Mucosa of descending colon (tissue), 3 donors: ENCODE measurements around the gene MINDY3. TPM values are rescaled to one million over a fixed set of nuclear protein-coding genes. Genes with fewer than 3 reads are reported as not detected.

Experiments used
- ATAC-seq: fragments of 200-7000 bp; cut with Tn5 transposase; one replicate; pipeline ENCODE4 v1.9.1; 2020; ENCODE audit warnings: mild to moderate bottlenecking, moderate library complexity
- DNase-seq, 3 donors: peaks; one replicate each; pipeline ENCODE4 v3.0.0-alpha.2; 2020
- H3K36me3 ChIP-seq: fragments of 200-600 bp; one replicate; pipeline ENCODE4 v1.8.0; 2021; ENCODE audit warnings: low read depth, mild to moderate bottlenecking
- H3K4me1 ChIP-seq: fragments of 200-600 bp; one replicate; pipeline ENCODE4 v1.8.0; 2021; ENCODE audit warnings: low read depth, mild to moderate bottlenecking
- H3K4me3 ChIP-seq: fragments of 200-600 bp; one replicate; pipeline ENCODE4 v1.8.0; 2021; ENCODE audit warnings: mild to moderate bottlenecking
- H3K9me3 ChIP-seq: fragments of 200-600 bp; one replicate; pipeline ENCODE4 v1.8.0; 2021; ENCODE audit warnings: mild to moderate bottlenecking
- intact Hi-C, 2 donors: fragments of 100-400 bp; cut with DNase I in 1 of 2; cut with micrococcal nuclease in 1 of 2; formaldehyde crosslinking; loops; one replicate each; pipeline versions ENCODE4 v1.11.0 to v1.11.1; 2022; cut with DNase I, micrococcal nuclease
- total RNA-seq, 3 donors: library from RNA; stranded (reverse); fragmentation: NEBNext Ultra II Directional in 2 of 3; extraction: Animal tissue kit (Norgen Biotek cat#: 25700) in 2 of 3; gene quantifications; one replicate each; pipeline versions ENCODE4 v1.2.1 to v1.2.4, GENCODE V29; 2021 to 2023
- TF ChIP-seq, protein P1 (sequence below): fragments of 200-600 bp; IDR thresholded peaks from one replicate; pipeline ENCODE4 v1.8.0; 2022; ENCODE audit warnings: antibody characterized with exemption, mild to moderate bottlenecking
- donor health status: DM: no; HTN: no; CAD: no; lungs with moderate emphysema.
- donor health status: DM: no; HTN: no; CAD: no.
- donor health status: DM: no; HTN: yes; CAD: no.

Gene MINDY3
- total RNA-seq, 3 donors from 2014 or later, result 20.2 to 36.4 (median 28.4) TPM

- no peaks in the 10 kb centered on the region for H3K36me3 ChIP-seq
Measured at GRCh38 chr10:15824498-15824897, 35.8 kb downstream of the MINDY3 start.

GRCh38 chr10:15822131-15822530 is 38.2 kb downstream of the MINDY3 start:
- ATAC-seq (no peak), DNase-seq (no peak)
- Histone ChIP-seq H3K9me3 (no peaks in the 10 kb centered on the region), H3K4me1 (no peaks in the 10 kb centered on the region), H3K36me3 (no peaks in the 10 kb centered on the region), H3K4me3 (no peak overlapping the region)
- TF ChIP-seq, protein P1, sequence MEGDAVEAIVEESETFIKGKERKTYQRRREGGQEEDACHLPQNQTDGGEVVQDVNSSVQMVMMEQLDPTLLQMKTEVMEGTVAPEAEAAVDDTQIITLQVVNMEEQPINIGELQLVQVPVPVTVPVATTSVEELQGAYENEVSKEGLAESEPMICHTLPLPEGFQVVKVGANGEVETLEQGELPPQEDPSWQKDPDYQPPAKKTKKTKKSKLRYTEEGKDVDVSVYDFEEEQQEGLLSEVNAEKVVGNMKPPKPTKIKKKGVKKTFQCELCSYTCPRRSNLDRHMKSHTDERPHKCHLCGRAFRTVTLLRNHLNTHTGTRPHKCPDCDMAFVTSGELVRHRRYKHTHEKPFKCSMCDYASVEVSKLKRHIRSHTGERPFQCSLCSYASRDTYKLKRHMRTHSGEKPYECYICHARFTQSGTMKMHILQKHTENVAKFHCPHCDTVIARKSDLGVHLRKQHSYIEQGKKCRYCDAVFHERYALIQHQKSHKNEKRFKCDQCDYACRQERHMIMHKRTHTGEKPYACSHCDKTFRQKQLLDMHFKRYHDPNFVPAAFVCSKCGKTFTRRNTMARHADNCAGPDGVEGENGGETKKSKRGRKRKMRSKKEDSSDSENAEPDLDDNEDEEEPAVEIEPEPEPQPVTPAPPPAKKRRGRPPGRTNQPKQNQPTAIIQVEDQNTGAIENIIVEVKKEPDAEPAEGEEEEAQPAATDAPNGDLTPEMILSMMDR, result no peak
- intact Hi-C loops, result loop anchor here in 1 of 2 donors (10.0 kb wide), 1 partner anchor 387 kb away; no protein-coding TSS in a partner anchor

More at GRCh38 chr10:15824498-15824897, 35.8 kb downstream of the MINDY3 start:
- TF ChIP-seq, protein P1, result no peak
- ATAC-seq (no peak), DNase-seq (no peak)
- intact Hi-C loops, result loop anchor here in 1 of 2 donors (10.0 kb wide), 1 partner anchor 390 kb away; no protein-coding TSS in a partner anchor
- Histone ChIP-seq H3K4me3 (no peak overlapping the region), H3K9me3 (no peaks in the 10 kb centered on the region), H3K4me1 (no peaks in the 10 kb centered on the region)

GRCh38 chr10:15821046-15821683 is 39.1 kb downstream of the MINDY3 start:
- intact Hi-C loops, result loop anchor here in 1 of 2 donors (10.0 kb wide), 1 partner anchor 386 kb away; no protein-coding TSS in a partner anchor
- TF ChIP-seq, protein P1, result no peak
- DNase-seq, result no peak
- H3K36me3 ChIP-seq, result no peaks in the 10 kb centered on the region
- H3K4me3 ChIP-seq, result no peak overlapping the region
- H3K9me3 ChIP-seq, result no peaks in the 10 kb centered on the region
- no peaks in the 10 kb centered on the region for H3K4me1 ChIP-seq
- no peak for ATAC-seq

DNA sequence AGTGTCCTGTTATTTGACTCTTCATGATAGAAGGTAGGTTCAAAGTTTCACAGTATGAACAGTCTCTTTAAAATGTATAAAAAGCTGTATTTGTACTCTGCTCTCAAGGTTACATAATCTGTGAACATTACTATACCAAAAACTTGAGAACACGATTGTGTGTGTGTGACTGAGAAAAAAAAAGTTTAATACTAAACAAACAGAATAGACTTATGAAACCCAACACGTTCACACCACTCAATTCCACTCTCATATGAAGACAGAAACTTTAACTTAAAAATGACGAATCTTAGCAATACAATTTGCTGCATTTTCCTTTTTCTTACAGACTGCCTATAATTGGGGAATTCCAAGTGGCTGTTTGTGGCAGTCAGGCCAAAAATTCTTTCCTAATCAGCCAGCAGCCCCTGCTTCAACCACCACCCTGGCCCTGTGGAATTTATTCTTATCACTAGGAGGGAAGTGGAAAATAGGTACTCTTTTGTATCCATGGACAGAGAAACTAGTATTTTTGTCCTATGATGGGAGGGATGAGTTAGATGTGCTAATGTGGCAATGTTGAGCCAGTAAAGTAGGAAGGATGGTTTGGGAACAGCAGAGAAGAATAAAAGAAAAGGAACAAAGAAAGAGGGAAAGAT is 42.8 kb downstream of the MINDY3 start:
- no peak for ATAC-seq
- no peak for DNase-seq
- intact Hi-C loops, result no loop called here
- Histone ChIP-seq H3K36me3 (no peaks in the 10 kb centered on the region), H3K9me3 (no peaks in the 10 kb centered on the region), H3K4me1 (peaks cover 6% of the 10 kb centered on the region), H3K4me3 (no peak overlapping the region)
- TF ChIP-seq, protein P1, result no peak

DNA sequence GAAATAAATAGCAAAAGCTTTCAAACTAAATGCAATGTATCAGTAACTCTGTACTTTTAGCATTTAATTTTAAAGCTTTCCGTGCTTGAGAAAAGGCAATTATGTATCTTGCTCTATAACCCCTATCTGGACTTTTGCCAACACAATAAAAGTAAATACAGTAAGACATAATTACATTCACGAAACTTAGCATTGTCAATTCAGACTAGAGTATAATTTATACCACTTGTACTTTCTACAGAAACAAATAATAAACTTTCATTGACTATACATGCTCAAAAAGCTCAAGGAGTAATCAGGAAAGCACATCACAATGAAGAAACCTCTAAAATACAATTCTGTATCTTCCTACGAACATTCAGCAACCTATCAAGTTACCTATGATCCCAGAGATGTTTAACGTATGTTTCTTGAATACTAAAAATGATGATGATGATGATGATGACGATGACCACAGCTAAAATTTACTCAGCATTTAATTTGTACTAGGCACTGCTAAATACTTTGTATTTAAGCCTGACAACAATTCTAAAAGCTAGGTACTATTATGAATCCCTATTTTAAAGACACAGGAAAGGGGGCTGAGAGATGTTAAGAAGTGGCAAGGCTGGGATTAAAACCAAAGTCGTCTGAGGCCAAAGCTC is 44.9 kb downstream of the MINDY3 start:
- peaks cover 6% of the 10 kb centered on the region for H3K4me1 ChIP-seq
- ATAC-seq (peak; percentile 59), DNase-seq (no peak)
- intact Hi-C loops, result no loop called here
- no peaks in the 10 kb centered on the region for H3K36me3 ChIP-seq
- H3K9me3 ChIP-seq, result no peaks in the 10 kb centered on the region
- TF ChIP-seq, protein P1, result no peak
- H3K4me3 ChIP-seq, result no peak overlapping the region
